Ecto neural progenitor cell (in vitro differentiated cells): ENCODE measurements around the gene RGS13.

Experiments
- DNase-seq: peaks from one replicate; pipeline ENCODE4 v3.0.0-alpha.2; 2018; ENCODE audit warnings: low spot score

RGS13 gene

DNA sequence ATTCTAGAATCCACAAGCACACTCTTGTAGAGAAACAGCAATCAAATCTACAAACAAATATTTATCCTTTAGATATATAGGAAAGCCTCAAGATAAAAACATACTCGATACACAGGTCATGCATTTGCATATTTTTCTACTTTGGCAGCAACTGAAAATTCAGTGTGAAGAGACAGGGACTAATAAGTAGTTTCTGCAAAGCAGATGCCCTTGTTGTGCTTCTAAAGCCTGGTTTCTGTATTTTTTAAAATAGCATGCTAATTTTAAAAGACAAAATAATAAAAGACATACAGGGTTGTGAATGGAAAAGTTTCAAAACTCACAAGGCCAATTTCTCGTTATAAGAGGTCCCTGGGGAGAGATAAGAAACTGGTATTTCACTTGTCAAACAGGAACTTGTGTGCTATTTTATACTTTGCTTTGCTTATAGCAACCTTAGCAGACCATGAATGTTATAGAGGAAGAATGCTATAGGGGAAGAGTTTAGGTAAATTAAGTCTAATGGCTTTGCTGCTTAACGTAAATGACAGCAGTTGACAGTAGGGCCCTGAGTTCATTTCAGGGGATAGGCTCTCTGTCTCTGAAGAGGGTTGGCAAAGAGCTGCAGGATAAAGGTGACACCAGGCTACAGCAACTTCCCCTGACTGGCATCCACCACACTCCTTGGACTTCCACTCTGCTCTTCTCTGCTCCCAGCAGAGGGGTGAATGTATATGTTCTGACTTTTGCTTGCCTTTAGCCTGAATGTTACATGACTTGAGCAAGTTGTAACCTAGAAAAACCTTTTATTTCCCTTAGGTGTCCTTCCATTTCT, 9.4 kb upstream of the RGS13 start:
- DNase-seq, result no peak

- DNase-seq, result no peak
These were observed 8.0 kb upstream of the RGS13 start for GRCh38 chr1:192627901-192628300.

- DNase-seq, result no peak
These were observed 7.4 kb upstream of the RGS13 start for GRCh38 chr1:192628396-192629057.

DNA sequence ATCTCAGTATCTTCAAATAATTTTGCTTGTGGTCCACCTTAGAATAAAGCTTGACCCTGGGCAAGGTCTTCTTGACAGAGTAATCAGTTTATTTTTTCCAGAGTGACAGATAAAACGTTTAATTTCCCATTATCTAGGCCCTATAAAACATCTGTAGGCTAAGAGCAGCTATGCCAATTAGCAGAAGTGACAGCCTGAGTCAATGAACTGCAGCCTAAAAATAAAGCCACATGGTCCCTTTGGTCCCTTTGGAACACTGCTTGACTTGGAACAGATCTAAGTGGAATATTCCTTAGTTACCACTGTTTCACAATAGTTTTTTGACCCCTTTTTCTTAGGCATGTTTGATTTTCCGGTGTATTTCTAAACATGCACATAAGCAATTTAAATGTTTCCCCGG, 6.3 kb upstream of the RGS13 start:
- no peak for DNase-seq

- DNase-seq, result no peak
These were observed 5.2 kb upstream of the RGS13 start for GRCh38 chr1:192630521-192631287.

DNA sequence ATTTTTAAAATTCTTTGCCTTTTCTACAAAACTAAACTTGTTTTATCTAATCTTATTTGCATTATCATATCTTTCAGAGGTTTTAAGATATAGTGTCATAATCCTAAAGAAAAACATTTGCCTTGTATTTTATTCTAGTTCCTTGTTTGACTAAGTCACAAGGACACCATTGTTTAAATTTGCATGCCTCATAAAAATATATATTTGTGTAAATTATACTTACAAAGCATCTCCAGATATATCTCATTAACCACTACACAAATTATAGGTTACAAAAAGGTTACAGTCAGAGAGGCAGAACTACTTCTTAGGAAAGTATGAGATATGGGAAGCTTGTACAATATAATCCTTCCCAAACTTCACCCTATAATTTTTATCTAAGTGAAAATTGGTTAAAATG, 4.2 kb upstream of the RGS13 start:
- DNase-seq, result no peak

DNA sequence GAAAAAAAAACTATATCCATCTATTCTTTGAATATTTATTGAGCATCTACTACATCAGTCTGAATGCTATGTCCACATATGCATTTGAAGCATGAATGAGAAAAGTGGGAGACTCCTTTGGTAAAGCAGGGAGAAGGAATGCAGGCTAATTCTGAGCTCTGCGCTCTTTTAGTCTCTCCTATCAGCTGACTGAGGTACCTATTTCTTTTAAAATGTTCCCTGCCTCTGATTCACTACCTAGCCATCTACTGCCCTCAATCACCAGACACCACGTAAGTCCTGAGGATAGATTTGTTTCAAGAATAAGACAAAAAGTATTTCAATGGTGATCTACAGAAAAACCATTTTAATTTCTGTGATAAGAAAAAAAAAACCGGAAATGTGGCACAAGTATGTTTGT, 3.8 kb upstream of the RGS13 start:
- DNase-seq, result no peak

- no peak for DNase-seq
These were observed 3.1 kb upstream of the RGS13 start for GRCh38 chr1:192632641-192633532.

DNA sequence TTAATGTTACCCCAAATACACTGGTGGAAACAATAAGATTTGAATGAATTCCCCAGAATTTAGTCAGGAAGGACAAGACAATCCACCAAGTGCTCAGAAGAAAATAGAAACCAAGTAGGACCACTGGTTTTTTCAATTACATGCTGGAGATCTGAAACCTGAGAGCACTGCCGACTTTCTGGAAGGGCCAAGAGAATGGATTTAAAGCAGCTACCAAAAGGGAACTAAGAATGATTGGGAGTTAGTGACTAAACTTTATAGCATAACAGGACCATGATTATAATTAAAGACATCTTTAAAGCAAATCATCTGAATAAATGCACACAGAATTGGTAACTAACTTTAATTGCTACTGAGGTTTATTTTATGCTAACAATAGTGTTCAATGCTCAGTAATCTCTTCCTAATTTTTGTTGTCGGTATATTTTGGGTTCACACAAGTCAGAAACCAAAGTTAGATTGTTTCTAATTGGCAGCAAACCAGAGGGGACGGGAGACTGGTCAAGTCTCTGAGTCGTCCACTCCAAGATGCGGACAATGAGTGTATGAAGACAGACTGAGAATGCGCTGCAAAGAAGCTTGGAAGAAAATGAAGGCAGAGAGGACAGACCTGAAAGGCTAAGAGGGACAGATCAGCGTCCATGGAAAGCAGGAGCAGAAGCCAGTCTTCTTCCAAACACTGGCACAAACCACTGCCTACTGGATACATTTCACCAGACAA, 2.3 kb upstream of the RGS13 start:
- no peak for DNase-seq

GRCh38 chr1:192635041-192635440, 906 bp upstream of the RGS13 start:
- DNase-seq, result no peak

DNA sequence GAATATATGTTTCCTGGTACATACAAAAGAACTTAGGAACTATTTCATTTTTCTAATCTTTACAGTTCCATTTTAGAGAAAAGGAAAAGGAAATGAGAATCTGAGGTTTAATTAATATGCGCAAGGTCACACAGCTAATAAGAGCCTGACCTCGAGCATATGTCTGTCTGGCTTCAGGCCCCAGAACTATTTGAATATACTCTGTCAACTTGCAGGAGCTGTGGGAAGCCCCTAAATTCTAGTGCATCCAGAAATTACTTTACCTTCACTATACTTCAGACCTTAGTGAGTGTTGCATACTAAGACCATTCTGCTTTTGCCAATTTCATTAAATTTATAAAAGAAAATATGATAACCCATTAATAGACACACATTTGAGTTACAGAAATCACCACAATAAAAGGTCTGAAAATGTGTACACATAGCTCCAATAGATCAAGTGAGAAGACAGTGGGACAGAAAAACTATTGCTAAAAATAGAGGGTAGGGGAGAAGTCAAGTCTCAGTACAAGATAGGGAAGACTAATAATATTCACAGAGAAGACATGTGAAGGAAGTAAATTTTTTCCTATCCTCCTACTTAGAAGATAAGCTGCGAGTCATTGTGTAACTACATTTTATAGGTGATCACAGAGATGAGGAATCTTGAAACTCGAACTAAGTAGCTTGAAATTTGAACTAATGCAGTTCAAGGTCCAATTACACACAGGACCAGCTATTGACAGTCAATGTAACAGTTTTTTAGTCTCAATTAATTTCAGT, 3.8 kb downstream of the RGS13 start:
- DNase-seq, result no peak

GRCh38 chr1:192652159-192652558, 16.2 kb downstream of the RGS13 start:
- DNase-seq, result no peak

DNA sequence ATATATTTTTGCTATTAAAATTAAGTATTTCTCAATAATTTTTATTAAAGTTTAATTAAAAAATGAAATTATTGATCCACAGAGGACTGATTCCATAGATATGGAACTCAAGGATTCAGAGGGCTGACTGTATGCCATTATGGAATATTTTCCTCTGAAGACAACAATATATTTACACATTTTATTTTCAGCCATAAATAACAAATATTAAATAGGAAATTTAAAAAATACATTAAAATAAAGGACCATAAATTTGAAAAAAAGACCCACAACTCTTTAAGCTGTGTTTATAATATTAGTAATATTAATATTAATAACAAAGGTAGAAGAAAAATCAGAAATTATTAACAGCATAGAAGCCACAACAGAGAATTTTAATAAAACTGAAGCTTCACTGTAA, 18.2 kb downstream of the RGS13 start:
- no peak for DNase-seq

GRCh38 chr1:192654591-192655251, 18.8 kb downstream of the RGS13 start:
- DNase-seq, result no peak

DNA sequence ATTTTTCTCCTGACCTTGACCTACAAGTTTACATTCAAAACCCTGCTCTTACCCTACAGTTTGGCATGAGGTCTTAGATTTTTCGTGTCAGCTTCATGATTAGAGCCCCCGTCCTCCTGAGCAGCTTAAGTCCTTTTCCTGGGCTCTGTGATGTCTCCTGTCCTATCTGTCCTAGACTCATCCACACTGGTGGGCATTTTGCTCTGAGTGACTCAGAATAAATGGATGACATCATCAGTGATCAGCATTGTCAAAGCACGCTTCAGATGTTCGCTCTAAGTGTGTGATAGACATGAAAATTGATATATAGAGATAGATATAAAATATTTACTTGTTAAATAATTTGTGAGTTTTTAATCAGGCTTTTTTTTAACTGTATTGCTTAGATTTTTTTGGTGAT, 21.8 kb downstream of the RGS13 start:
- DNase-seq, result no peak

- no peak for DNase-seq
These were observed 22.3 kb downstream of the RGS13 start for GRCh38 chr1:192658255-192658654.

- DNase-seq, result no peak
These were observed 24.7 kb downstream of the RGS13 start for GRCh38 chr1:192660613-192661012.

- no peak for DNase-seq
These were observed 32.5 kb downstream of the RGS13 start for GRCh38 chr1:192668409-192668983.

DNA sequence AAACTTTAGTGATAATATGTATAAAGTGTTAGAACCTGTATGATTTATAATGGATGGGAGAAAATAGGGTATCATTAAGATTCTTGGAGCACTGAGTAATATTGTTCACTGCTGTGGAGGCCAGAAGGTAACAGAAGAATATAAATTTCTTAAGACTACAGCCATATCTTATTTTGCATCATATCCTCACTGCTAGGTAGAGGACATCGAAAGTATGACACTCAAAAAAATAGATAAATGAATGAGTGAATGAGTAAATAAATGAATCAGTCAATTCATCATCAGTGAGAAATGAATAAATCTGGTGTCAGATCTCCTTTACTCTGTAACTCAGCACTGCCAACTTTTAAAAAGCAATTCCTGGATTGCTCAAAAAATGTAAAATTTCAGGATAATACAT, 33.2 kb downstream of the RGS13 start:
- DNase-seq, result no peak

DNA sequence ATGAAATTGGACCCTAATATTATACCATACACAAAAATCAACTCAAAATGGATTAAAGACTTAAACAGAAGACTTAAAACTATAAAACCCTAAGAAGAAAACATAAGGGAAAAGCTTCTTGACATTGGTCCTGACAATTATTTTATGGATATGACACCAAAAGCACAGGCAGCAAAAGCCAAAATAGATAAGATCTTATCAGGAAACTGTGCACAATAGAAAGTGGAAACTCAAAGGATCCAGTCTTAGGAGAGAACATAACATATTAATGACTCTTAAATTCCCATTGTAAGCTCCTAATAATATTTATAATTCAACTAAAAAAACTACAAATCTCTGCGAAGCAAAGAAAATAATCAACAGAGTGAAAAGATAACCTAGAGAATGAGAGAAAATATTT, 39.8 kb downstream of the RGS13 start:
- no peak for DNase-seq
